ENCODE measurements around the gene NMBR. TPM values are rescaled to one million over a fixed set of nuclear protein-coding genes. Genes with fewer than 3 reads are reported as not detected.

The NMBR gene
- total RNA-seq, 1 experiment from 2014 or later, result not detected

DNA sequence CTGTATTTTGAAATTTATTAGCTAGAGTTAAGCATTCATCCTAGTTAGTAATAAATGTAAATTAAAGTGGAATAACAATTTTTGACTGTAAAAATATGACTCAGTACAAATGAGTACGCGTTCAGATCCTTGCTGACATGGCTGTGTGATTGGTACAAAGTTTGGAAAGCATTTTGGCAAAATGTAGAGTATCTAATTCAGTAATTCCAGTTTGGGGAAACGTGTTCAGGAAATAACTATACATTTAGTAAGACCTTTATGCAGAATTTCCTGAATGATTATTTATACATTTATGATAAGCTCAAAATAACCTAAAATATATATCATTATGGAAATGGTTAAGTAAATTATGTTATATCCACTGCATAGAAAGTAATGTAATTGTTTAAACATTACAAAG lies 8.2 kb upstream of the NMBR start:
- peak overlapping the region in 1 of 3 experiments; percentile 86; a peak in 2 of 7 replicates for H3K27ac Mint-ChIP-seq
- WGBS (ENCODE audit: extremely low coverage, insufficient read length, low lambda C conversion rate), result no CpG with 5 or more reads among the region's 3 CpGs
- H3K4me2 ChIP-seq (ENCODE audit: insufficient read depth, insufficient read length, low read length), result no peak overlapping the region
- H2BK20ac ChIP-seq (ENCODE audit: low read depth, low read length, poor library complexity, severe bottlenecking), result no peak overlapping the region
- no peak overlapping the region for H2BK15ac ChIP-seq (ENCODE audit: low read depth, low read length)
- no peaks in the 10 kb centered on the region for H3K9me3 Mint-ChIP-seq
- DNase-seq, result no peak
- no peaks in the 10 kb centered on the region for H3K27me3 ChIP-seq (ENCODE audit: insufficient read depth, low read length)
- no peaks in the 10 kb centered on the region for H3K4me1 ChIP-seq (ENCODE audit: insufficient read depth, low read length)
- no peak overlapping the region for H3K56ac ChIP-seq (ENCODE audit: insufficient read length, low read depth, low read length)
- no peak overlapping the region for H3K23ac ChIP-seq (ENCODE audit: insufficient read length, low read depth, low read length)
- TF ChIP-seq, protein P1, sequence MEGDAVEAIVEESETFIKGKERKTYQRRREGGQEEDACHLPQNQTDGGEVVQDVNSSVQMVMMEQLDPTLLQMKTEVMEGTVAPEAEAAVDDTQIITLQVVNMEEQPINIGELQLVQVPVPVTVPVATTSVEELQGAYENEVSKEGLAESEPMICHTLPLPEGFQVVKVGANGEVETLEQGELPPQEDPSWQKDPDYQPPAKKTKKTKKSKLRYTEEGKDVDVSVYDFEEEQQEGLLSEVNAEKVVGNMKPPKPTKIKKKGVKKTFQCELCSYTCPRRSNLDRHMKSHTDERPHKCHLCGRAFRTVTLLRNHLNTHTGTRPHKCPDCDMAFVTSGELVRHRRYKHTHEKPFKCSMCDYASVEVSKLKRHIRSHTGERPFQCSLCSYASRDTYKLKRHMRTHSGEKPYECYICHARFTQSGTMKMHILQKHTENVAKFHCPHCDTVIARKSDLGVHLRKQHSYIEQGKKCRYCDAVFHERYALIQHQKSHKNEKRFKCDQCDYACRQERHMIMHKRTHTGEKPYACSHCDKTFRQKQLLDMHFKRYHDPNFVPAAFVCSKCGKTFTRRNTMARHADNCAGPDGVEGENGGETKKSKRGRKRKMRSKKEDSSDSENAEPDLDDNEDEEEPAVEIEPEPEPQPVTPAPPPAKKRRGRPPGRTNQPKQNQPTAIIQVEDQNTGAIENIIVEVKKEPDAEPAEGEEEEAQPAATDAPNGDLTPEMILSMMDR (conservative IDR thresholded peaks at IDR 0.05), result no peak
- H3T11ph ChIP-seq (ENCODE audit: low read length), result no peak overlapping the region
- no peak overlapping the region for H2BK12ac ChIP-seq (ENCODE audit: insufficient read length, low read depth, low read length)
- H3K27ac ChIP-seq (ENCODE audit: insufficient read length, low read depth, low read length), result no peak overlapping the region
- H3K27me3 Mint-ChIP-seq (ENCODE audit: low read depth), result no peaks in the 10 kb centered on the region
- H3K4me1 Mint-ChIP-seq, result peaks cover 22 to 38% of the 10 kb centered on the region in 2 experiments
- no peak overlapping the region for H4K5ac ChIP-seq (ENCODE audit: insufficient read length, low read depth, low read length)
- H4K20me1 ChIP-seq (ENCODE audit: control insufficient read depth, insufficient read depth, insufficient read length), result no peaks in the 10 kb centered on the region
- no peaks in the 10 kb centered on the region for H3K9me3 ChIP-seq (ENCODE audit: control insufficient read depth, low read depth, low read length)
- H2BK5ac ChIP-seq (ENCODE audit: insufficient read length, low read length), result no peak overlapping the region
- H3K14ac ChIP-seq (ENCODE audit: insufficient read depth, low read length), result no peak overlapping the region
- no peak overlapping the region for H3K4me3 Mint-ChIP-seq
- H2BK120ac ChIP-seq (ENCODE audit: low read depth, low read length, poor library complexity, severe bottlenecking), result no peak overlapping the region
- no peaks in the 10 kb centered on the region for H3K23me2 ChIP-seq (ENCODE audit: insufficient read length, low read depth, low read length, poor library complexity, severe bottlenecking)
- H4K8ac ChIP-seq (replicated peaks; ENCODE audit: insufficient read length, low read depth, low read length), result no peak overlapping the region
- no peak overlapping the region for H3K18ac ChIP-seq (ENCODE audit: insufficient read length, low read depth, low read length)
- no peak overlapping the region for H2AFZ ChIP-seq (ENCODE audit: low read length)
- H2AK5ac ChIP-seq (ENCODE audit: insufficient read length, low read length), result no peak overlapping the region
- no peak overlapping the region for H3K9ac ChIP-seq (ENCODE audit: extremely low read depth, insufficient read length, low read length)
- no peak overlapping the region for H4K91ac ChIP-seq (ENCODE audit: insufficient read length, low read depth, low read length)
- H3K79me2 ChIP-seq (ENCODE audit: insufficient read depth, low read length), result peaks cover 16% of the 10 kb centered on the region; the same call in 1 of the 2 replicates
- H3K4ac ChIP-seq (ENCODE audit: low read depth, low read length), result no peak overlapping the region
- H3K79me1 ChIP-seq (ENCODE audit: insufficient read depth, low read depth, low read length, poor library complexity, severe bottlenecking), result no peaks in the 10 kb centered on the region
- peaks cover 2 to 9% (median 9%) of the 10 kb centered on the region in 3 experiments; a peak in 4 of 7 replicates for H3K36me3 Mint-ChIP-seq (ENCODE audit: insufficient read depth in 1 of 3, low read depth in 3 of 3)

Data from H9 (cell line).